ENCODE results near the gene RXRG.
"Not testable (repeated sequence)": the region's sequence is repeated elsewhere in the genome, so short reads cannot be mapped to it uniquely, and the experiment has no call there.

The RXRG gene

DNA sequence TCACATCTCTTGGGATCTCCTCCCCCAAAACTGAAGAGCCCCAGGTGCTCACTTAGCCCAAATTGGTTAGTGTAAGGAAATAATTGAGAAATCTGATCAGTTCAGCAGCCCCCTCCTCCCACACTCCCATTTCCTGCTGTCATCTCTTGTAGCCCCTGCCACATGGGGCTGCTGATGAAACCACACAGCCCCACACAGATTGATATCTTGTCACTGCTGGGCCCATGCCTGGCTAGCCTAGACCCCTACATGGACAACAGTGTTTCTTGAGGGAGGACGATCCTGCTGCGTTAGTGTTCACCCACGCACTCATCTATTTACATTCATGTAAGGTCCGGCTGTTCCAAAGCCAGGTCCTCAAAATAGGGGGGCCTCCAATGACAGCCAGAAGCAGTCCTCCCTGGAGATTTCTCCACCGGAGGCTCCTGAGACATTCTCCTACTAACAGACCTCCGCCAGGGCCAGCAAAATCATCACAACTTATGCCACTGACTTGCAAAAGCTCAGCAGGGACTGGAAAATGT lies 23.9 kb upstream of the RXRG start:
- in situ Hi-C loops (cut with MboI; ENCODE audit: low sequenced_read_pairs, unreplicated experiment) = no loop called here
- TF ChIP-seq, protein P1, sequence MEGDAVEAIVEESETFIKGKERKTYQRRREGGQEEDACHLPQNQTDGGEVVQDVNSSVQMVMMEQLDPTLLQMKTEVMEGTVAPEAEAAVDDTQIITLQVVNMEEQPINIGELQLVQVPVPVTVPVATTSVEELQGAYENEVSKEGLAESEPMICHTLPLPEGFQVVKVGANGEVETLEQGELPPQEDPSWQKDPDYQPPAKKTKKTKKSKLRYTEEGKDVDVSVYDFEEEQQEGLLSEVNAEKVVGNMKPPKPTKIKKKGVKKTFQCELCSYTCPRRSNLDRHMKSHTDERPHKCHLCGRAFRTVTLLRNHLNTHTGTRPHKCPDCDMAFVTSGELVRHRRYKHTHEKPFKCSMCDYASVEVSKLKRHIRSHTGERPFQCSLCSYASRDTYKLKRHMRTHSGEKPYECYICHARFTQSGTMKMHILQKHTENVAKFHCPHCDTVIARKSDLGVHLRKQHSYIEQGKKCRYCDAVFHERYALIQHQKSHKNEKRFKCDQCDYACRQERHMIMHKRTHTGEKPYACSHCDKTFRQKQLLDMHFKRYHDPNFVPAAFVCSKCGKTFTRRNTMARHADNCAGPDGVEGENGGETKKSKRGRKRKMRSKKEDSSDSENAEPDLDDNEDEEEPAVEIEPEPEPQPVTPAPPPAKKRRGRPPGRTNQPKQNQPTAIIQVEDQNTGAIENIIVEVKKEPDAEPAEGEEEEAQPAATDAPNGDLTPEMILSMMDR (IDR thresholded peaks at IDR 0.05; ENCODE audit: borderline replicate concordance, control extremely low read depth, extremely low read depth, insufficient read depth, missing control alignments) = no peak
- no peak for DNase-seq (ENCODE audit: low spot score)

DNA sequence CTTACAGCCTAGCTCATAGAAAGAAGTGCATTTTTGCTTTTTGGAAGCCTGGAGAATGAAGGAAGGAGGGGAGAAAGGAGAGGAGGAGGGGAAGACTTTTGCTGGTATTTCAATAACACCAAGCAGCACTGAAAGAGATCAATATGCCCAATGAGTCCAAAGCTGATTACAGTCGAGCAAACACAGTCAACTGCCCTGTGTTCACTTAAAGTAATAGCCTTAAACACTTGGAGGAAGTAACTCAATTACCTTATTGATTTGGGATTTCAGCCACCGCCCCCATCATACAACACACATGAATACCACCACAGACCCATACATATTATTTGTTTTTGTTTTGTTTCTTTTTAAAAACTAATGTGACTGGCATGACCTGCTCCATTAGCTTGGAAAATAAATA lies 23.3 kb upstream of the RXRG start:
- TF ChIP-seq, protein P1 (IDR thresholded peaks at IDR 0.05; ENCODE audit: borderline replicate concordance, control extremely low read depth, extremely low read depth, insufficient read depth, missing control alignments) = no peak
- no peak for DNase-seq (ENCODE audit: low spot score)
- in situ Hi-C loops (cut with MboI; ENCODE audit: low sequenced_read_pairs, unreplicated experiment) = no loop called here

DNA sequence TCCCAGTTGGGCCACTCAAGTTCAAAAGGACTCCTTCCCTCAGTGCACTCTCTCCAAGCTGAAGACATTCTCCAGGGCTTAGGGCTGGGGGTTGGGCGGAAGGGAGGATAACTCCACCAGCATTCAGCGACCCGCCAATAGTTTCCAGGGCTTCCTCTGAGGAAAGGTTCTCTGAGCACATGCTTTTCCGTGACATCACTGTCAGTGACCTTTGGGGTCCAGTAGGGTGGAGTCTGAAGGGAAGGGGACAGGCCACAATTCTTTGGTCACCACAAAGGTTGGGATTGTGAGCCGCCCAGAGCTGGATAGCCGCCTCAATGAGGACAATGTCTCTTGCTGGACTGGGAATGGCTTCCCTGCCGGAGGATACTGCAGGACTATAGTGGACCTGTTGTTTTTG lies 22.8 kb upstream of the RXRG start:
- in situ Hi-C loops (cut with MboI; ENCODE audit: low sequenced_read_pairs, unreplicated experiment) = no loop called here

DNA sequence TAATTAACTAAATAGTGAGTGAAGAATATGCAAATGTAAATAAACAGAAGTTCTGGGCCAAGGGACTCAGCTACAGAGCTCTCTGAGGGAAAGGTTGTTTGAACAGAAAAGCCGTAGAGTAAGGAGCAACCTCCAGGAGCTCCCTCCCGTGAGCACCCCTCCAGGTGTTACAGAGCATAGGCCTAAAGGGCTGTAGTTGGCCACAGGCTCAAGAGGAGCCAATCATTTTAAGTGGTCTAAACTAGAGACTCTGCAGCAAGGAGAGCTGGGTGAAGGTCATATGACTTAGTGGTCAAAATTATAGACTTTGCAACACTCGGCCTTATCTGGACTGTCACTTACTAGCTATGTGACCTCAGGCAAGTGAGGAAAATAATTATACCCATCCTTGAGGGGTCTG lies 19.1 kb upstream of the RXRG start:
- TF ChIP-seq, protein P1 (IDR thresholded peaks at IDR 0.05; ENCODE audit: borderline replicate concordance, control extremely low read depth, extremely low read depth, insufficient read depth, missing control alignments) = no peak
- no peak for DNase-seq (ENCODE audit: low spot score)
- in situ Hi-C loops (cut with MboI; ENCODE audit: low sequenced_read_pairs, unreplicated experiment) = no loop called here

More for the DNA sequence above, 22.8 kb upstream of the RXRG start:
- TF ChIP-seq, protein P1 (IDR thresholded peaks at IDR 0.05; ENCODE audit: borderline replicate concordance, control extremely low read depth, extremely low read depth, insufficient read depth, missing control alignments) = no peak
- DNase-seq (ENCODE audit: low spot score) = no peak

DNA sequence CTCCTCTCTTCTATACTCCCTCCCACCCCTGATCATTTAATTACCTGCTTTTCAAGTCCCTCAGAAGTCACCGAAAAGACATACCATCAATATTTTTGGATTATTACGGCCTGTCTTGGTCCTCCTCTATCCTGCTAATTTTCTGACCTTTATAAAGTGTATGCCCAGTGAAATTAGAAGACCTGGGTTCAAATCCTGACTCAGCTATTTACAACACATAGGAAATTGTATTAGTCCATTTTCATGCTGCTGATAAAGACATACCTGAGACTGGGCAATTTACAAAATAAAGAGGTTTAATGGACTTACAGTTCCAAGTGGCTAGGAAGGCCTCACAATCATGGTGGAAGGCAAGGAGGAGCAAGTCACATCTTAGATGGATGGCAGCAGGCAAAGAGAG lies 14.8 kb upstream of the RXRG start:
- DNase-seq (ENCODE audit: low spot score); in situ Hi-C loops (cut with MboI; ENCODE audit: low sequenced_read_pairs, unreplicated experiment): not testable (repeated sequence)

DNA sequence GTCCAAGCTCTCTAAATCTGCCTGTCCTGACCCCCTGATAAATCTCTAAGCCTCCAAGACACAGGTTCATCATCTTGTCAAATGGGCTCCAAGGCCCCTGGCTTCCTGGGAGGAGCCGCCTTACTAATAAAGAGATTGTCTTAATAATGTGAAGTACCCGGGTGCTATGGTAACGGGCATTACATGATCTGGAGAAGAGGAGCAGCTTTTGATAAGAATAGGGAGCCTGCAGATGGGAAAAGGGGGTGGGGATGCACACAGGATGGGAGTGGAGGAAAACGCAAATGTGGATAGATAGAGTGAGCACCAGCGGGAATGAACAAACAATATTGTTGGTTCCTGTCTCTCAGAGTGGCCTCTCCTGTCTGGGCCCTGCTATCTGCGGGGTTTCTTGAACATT lies 11.9 kb upstream of the RXRG start:
- TF ChIP-seq, protein P1 (IDR thresholded peaks at IDR 0.05; ENCODE audit: borderline replicate concordance, control extremely low read depth, extremely low read depth, insufficient read depth, missing control alignments) = no peak
- in situ Hi-C loops (cut with MboI; ENCODE audit: low sequenced_read_pairs, unreplicated experiment) = no loop called here
- no peak for DNase-seq (ENCODE audit: low spot score)

DNA sequence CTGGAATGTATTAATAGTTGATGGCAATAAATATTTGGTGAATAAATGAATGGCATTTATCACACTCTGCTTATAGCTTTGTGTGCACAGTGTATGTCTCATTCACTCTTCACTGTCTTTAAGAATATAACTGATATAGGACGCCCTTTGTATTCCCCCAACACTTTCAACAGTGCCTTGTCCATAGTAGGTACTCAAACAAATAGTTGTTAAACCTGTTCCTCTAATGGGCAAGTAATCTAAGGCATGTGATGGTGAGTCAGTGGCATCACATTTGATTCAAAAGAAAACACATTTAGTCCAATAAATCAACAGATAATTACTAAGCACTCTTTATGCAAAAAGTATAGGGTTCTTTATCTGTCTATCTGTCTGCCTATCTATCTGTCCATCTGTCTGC lies 11.2 kb upstream of the RXRG start:
- in situ Hi-C loops (cut with MboI; ENCODE audit: low sequenced_read_pairs, unreplicated experiment) = no loop called here
- TF ChIP-seq, protein P1 (IDR thresholded peaks at IDR 0.05; ENCODE audit: borderline replicate concordance, control extremely low read depth, extremely low read depth, insufficient read depth, missing control alignments) = no peak
- no peak for DNase-seq (ENCODE audit: low spot score)
